Naive thymus-derived CD4-positive, alpha-beta T cell (primary cell): ENCODE data around the gene STK40. TPM values are rescaled to one million over a fixed set of nuclear protein-coding genes. Genes with fewer than 3 reads are reported as not detected.

Experiments used
- ATAC-seq: fragments of 150-1000 bp; cut with Tn5 transposase; 2 replicates; pipeline ENCODE4 v1.10.0; 2021; ENCODE audit warnings: mild to moderate bottlenecking, moderate library complexity
- CTCF ChIA-PET: fragments of 350-600 bp; sonication (Branson Sonifier 250); formaldehyde crosslinking; loops from one replicate; lab custom pipeline; 2021; ENCODE audit warnings: antibody characterized with exemption; lab: Charles Lee
- POLR2A ChIA-PET: fragments of 350-600 bp; sonication (Branson Sonifier 250); formaldehyde crosslinking; loops from one replicate; lab custom pipeline; 2021; ENCODE audit warnings: antibody characterized with exemption, inconsistent platforms; lab: Charles Lee
- DNase-seq, 9 donors: peaks; one replicate each; pipeline versions ENCODE4 v3.0.0 to v3.0.0-alpha.2; 2020 to 2022; ENCODE audit warnings: mixed read lengths in 1 of 9
- H3K27ac ChIP-seq: one replicate; pipeline ENCODE4 v1.7.0; 2013; ENCODE audit warnings: mild to moderate bottlenecking, low read depth, low read length, moderate library complexity
- H3K27me3 ChIP-seq, 2 donors: one replicate each; pipeline ENCODE4 v1.7.0; 2013; ENCODE audit warnings: low read length in 2 of 2, mild to moderate bottlenecking in 2 of 2, moderate library complexity in 2 of 2; ENCODE audit not compliant: control insufficient read depth in 2 of 2, insufficient read depth in 2 of 2
- H3K36me3 ChIP-seq, 3 experiments: 1 replicate in 2 of 3; 2 replicates in 1 of 3; pipeline ENCODE4 v1.7.0; 2013; ENCODE audit warnings: low read length in 3 of 3, mild to moderate bottlenecking in 3 of 3, moderate library complexity in 1 of 3; ENCODE audit not compliant: insufficient read depth in 3 of 3, control insufficient read depth in 2 of 3
- H3K4me1 ChIP-seq, 2 donors: one replicate each; pipeline ENCODE4 v1.7.0; 2013; ENCODE audit warnings: low read length in 2 of 2, mild to moderate bottlenecking in 2 of 2, moderate library complexity in 1 of 2; ENCODE audit not compliant: control insufficient read depth in 2 of 2, insufficient read depth in 2 of 2
- H3K4me3 ChIP-seq: 2 replicates; pipeline ENCODE4 v1.7.0; 2013; ENCODE audit warnings: mild to moderate bottlenecking, low read length
- H3K9me3 ChIP-seq, 3 experiments: 1 replicate in 2 of 3; 2 replicates in 1 of 3; pipeline ENCODE4 v1.7.0; 2013; ENCODE audit warnings: low read length in 3 of 3; ENCODE audit not compliant: control insufficient read depth in 2 of 3
- H3K27ac Mint-ChIP-seq, 9 donors: one replicate each; pipeline ENCODE4 v1.8.0; 2020 to 2022; ENCODE audit warnings: mixed read lengths in 9 of 9, mild to moderate bottlenecking in 8 of 9, moderate library complexity in 5 of 9, inconsistent platforms in 2 of 9
- H3K27me3 Mint-ChIP-seq, 5 donors: one replicate each; pipeline ENCODE4 v1.8.0; 2021 to 2022; ENCODE audit warnings: mixed read lengths in 5 of 5, mild to moderate bottlenecking in 1 of 5
- H3K36me3 Mint-ChIP-seq, 5 donors: one replicate each; pipeline ENCODE4 v1.8.0; 2020 to 2022; ENCODE audit warnings: mixed read lengths in 5 of 5, mild to moderate bottlenecking in 3 of 5, inconsistent platforms in 1 of 5
- H3K4me1 Mint-ChIP-seq, 7 donors: one replicate each; pipeline ENCODE4 v1.8.0; 2020 to 2022; ENCODE audit warnings: mixed read lengths in 7 of 7, mild to moderate bottlenecking in 3 of 7, inconsistent platforms in 1 of 7
- H3K4me3 Mint-ChIP-seq, 10 donors: one replicate each; pipeline ENCODE4 v1.8.0; 2020 to 2022; ENCODE audit warnings: mild to moderate bottlenecking in 10 of 10, mixed read lengths in 10 of 10, moderate library complexity in 6 of 10, inconsistent platforms in 2 of 10
- H3K9me3 Mint-ChIP-seq, 11 donors: one replicate each; pipeline ENCODE4 v1.8.0; 2020 to 2022; ENCODE audit warnings: mixed read lengths in 11 of 11, mild to moderate bottlenecking in 4 of 11, inconsistent platforms in 1 of 11, moderate library complexity in 1 of 11
- intact Hi-C, 2 donors: fragments of 100-400 bp; cut with micrococcal nuclease; formaldehyde crosslinking; loops; one replicate each; pipeline ENCODE4 v1.15.1; 2023
- polyA plus RNA-seq, 2 donors: library from polyadenylated mRNA; unstranded; fragments of 300-500 nt; fragmentation: Illumina TruSeq; gene quantifications; one replicate each; pipeline ENCODE4 v1.2.3, GENCODE V29; 2021
- total RNA-seq, 6 experiments: library from RNA in 5 of 6; stranded (reverse) in 5 of 6; gene quantifications; 1 replicate in 5 of 6; 2 replicates in 1 of 6; pipeline ENCODE4 v1.2.3 and lab custom pipeline; 2021 to 2026

STK40 gene
- total and polyA plus RNA-seq, 7 experiments from 2014 or later: 27.6 to 56.8 (median 46.8) TPM

- Histone ChIP-seq H3K36me3 (peaks cover 0 to 18% (median 0%) of the 10 kb centered on the region in 3 experiments), H3K27me3 (no peaks in the 10 kb centered on the region), H3K4me3 (no peak overlapping the region), H3K9me3 (no peaks in the 10 kb centered on the region), H3K27ac (peak overlapping the region; percentile 74), H3K4me1 (peaks cover 15 to 52% of the 10 kb centered on the region in 2 donors)
- ChIA-PET CTCF (interaction anchor here (2.3 to 10.3 kb wide), 3 partner anchors 13 to 23 kb away, joined by 8 to 176 read pairs (median 115); no protein-coding TSS in a partner anchor), POLR2A (interaction anchor here (3.2 to 6.0 kb wide), 3 partner anchors 12 to 32 kb away, joined by 23 to 155 read pairs (median 24); partner anchors contain the start of gene LSM10)
- no peak for DNase-seq
- H3K27ac Mint-ChIP-seq: peak overlapping the region; percentile 69 to 97 (median 95)
- H3K27me3 Mint-ChIP-seq: no peaks in the 10 kb centered on the region
- H3K9me3 Mint-ChIP-seq: no peaks in the 10 kb centered on the region
- peak overlapping the region in 5 of 10 donors; percentile 25 to 88 (median 69) for H3K4me3 Mint-ChIP-seq
- peaks cover 0 to 20% (median 6%) of the 10 kb centered on the region in 5 donors for H3K36me3 Mint-ChIP-seq
- no peak for ATAC-seq
- H3K4me1 Mint-ChIP-seq: peaks cover 33 to 65% (median 61%) of the 10 kb centered on the region in 7 donors
- intact Hi-C loops: loop anchor here in 1 of 2 donors (5.0 kb wide), 1 partner anchor 143 kb away; the partner anchor contains the start of gene THRAP3
These were observed 20.3 kb downstream of the STK40 start for GRCh38 chr1:36365381-36365780.

- Mint-ChIP-seq H3K27ac (peak overlapping the region; percentile 91 to 99 (median 94)), H3K27me3 (no peaks in the 10 kb centered on the region), H3K36me3 (peaks cover 9 to 31% (median 21%) of the 10 kb centered on the region in 5 donors), H3K4me1 (peaks cover 7 to 29% (median 27%) of the 10 kb centered on the region in 7 donors), H3K4me3 (peak overlapping the region in 9 of 10 donors; percentile 35 to 79 (median 61)), H3K9me3 (no peaks in the 10 kb centered on the region)
- Histone ChIP-seq H3K4me1 (peaks cover 0 to 19% of the 10 kb centered on the region in 2 donors), H3K36me3 (peaks cover 0 to 55% (median 8%) of the 10 kb centered on the region in 3 experiments), H3K27me3 (no peaks in the 10 kb centered on the region), H3K9me3 (no peaks in the 10 kb centered on the region), H3K4me3 (no peak overlapping the region), H3K27ac (peak overlapping the region; percentile 52)
- intact Hi-C loops: loop anchor here in 1 of 2 donors (1.0 kb wide), 3 partner anchors 9 to 26 kb away; no protein-coding TSS in a partner anchor
- peak in 7 of 9 donors; percentile 43 to 77 (median 74) for DNase-seq
- ChIA-PET POLR2A (interaction anchor here (0.5 to 13.8 kb wide), 10 partner anchors 7 to 212 kb away, joined by 3 to 155 read pairs (median 8); partner anchors contain the start of genes SH3D21 and STK40), CTCF (interaction anchor here (0.9 to 3.3 kb wide), 5 partner anchors 9 to 200 kb away, joined by 3 to 19 read pairs (median 4); no protein-coding TSS in a partner anchor)
- peak; percentile 95 for ATAC-seq
These were observed 25.7 kb downstream of the STK40 start for GRCh38 chr1:36359911-36360550.

GRCh38 chr1:36359383-36359782, 26.3 kb downstream of the STK40 start:
- H3K4me3 Mint-ChIP-seq: peak overlapping the region in 9 of 10 donors; percentile 35 to 79 (median 61)
- no peaks in the 10 kb centered on the region for H3K9me3 Mint-ChIP-seq
- CTCF ChIA-PET: interaction anchor here (0.6 to 3.3 kb wide), 5 partner anchors 9 to 17 kb away, joined by 4 to 19 read pairs (median 8); no protein-coding TSS in a partner anchor
- ATAC-seq: no peak
- Histone ChIP-seq H3K4me3 (no peak overlapping the region), H3K27me3 (no peaks in the 10 kb centered on the region), H3K36me3 (peaks cover 0 to 62% (median 8%) of the 10 kb centered on the region in 3 experiments), H3K9me3 (no peaks in the 10 kb centered on the region), H3K27ac (peak overlapping the region; percentile 52), H3K4me1 (peaks cover 0 to 19% of the 10 kb centered on the region in 2 donors)
- no peaks in the 10 kb centered on the region for H3K27me3 Mint-ChIP-seq
- POLR2A ChIA-PET: interaction anchor here (0.7 to 13.8 kb wide), 9 partner anchors 8 to 136 kb away, joined by 3 to 155 read pairs (median 8); partner anchors contain the start of genes SH3D21 and STK40
- intact Hi-C loops: loop anchor here in 1 of 2 donors (1.0 kb wide), 1 partner anchor 10 kb away; no protein-coding TSS in a partner anchor
- peaks cover 7 to 27% (median 26%) of the 10 kb centered on the region in 7 donors for H3K4me1 Mint-ChIP-seq
- no peak for DNase-seq
- H3K36me3 Mint-ChIP-seq: peaks cover 9 to 33% (median 21%) of the 10 kb centered on the region in 5 donors
- H3K27ac Mint-ChIP-seq: peak overlapping the region; percentile 91 to 99 (median 94)

- peaks cover 9 to 37% (median 21%) of the 10 kb centered on the region in 5 donors for H3K36me3 Mint-ChIP-seq
- H3K27ac Mint-ChIP-seq: peak overlapping the region in 7 of 9 donors; percentile 12 to 96 (median 93)
- Histone ChIP-seq H3K27me3 (no peaks in the 10 kb centered on the region), H3K27ac (peak overlapping the region; percentile 52), H3K9me3 (no peaks in the 10 kb centered on the region), H3K4me1 (peaks cover 0 to 19% of the 10 kb centered on the region in 2 donors), H3K36me3 (peaks cover 0 to 70% (median 8%) of the 10 kb centered on the region in 3 experiments), H3K4me3 (no peak overlapping the region)
- no peak for DNase-seq
- H3K4me1 Mint-ChIP-seq: peaks cover 7 to 30% (median 26%) of the 10 kb centered on the region in 7 donors
- ChIA-PET POLR2A (interaction anchor here (1.6 to 13.8 kb wide), 4 partner anchors 9 to 52 kb away, joined by 7 to 155 read pairs (median 10); partner anchors contain the start of gene SH3D21), CTCF (interaction anchor here (0.6 to 3.3 kb wide), 5 partner anchors 8 to 171 kb away, joined by 3 to 19 read pairs (median 5); no protein-coding TSS in a partner anchor)
- H3K27me3 Mint-ChIP-seq: no peaks in the 10 kb centered on the region
- H3K9me3 Mint-ChIP-seq: no peaks in the 10 kb centered on the region
- H3K4me3 Mint-ChIP-seq: no peak overlapping the region
- ATAC-seq: no peak
- intact Hi-C loops: loop anchor here in 1 of 2 donors (1.0 kb wide), 1 partner anchor 11 kb away; no protein-coding TSS in a partner anchor
These were observed 27.1 kb downstream of the STK40 start for GRCh38 chr1:36358514-36359084.

GRCh38 chr1:36355811-36356210, 29.9 kb downstream of the STK40 start:
- Histone ChIP-seq H3K4me3 (no peak overlapping the region), H3K27ac (no peak overlapping the region), H3K36me3 (peaks cover 0 to 71% (median 8%) of the 10 kb centered on the region in 3 experiments), H3K4me1 (peaks cover 4 to 28% of the 10 kb centered on the region in 2 donors), H3K27me3 (no peaks in the 10 kb centered on the region), H3K9me3 (no peaks in the 10 kb centered on the region)
- peak overlapping the region in 1 of 9 donors; percentile 52 for H3K27ac Mint-ChIP-seq
- H3K36me3 Mint-ChIP-seq: peaks cover 9 to 34% (median 21%) of the 10 kb centered on the region in 5 donors
- ChIA-PET POLR2A (interaction anchor here (13.8 kb wide), 1 partner anchor 12 kb away, joined by 155 read pairs; no protein-coding TSS in a partner anchor), CTCF (interaction anchor here (2.1 to 7.6 kb wide), 2 partner anchors 13 kb away, joined by 10 to 115 read pairs; no protein-coding TSS in a partner anchor)
- no peak for DNase-seq
- intact Hi-C loops: no loop called here
- peaks cover 14 to 42% (median 38%) of the 10 kb centered on the region in 7 donors for H3K4me1 Mint-ChIP-seq
- no peak overlapping the region for H3K4me3 Mint-ChIP-seq
- no peak for ATAC-seq
- H3K9me3 Mint-ChIP-seq: no peaks in the 10 kb centered on the region
- H3K27me3 Mint-ChIP-seq: no peaks in the 10 kb centered on the region
